Measurements from ENCODE around the gene BTBD19. TPM values are rescaled to one million over a fixed set of nuclear protein-coding genes. Genes with fewer than 3 reads are reported as not detected.
"Not testable (repeated sequence)": the region's sequence is repeated elsewhere in the genome, so short reads cannot be mapped to it uniquely, and the experiment has no call there.

The BTBD19 gene
- total and polyA plus RNA-seq, 2 donors (not counting 1 experiment from before 2014, with no cell fraction given), result 5.0 to 8.7 TPM

GRCh38 chr1:44811234-44811633 lies 2.9 kb downstream of the BTBD19 start:
- TF ChIP-seq EZH2 (IDR thresholded peaks at IDR 0.05; ENCODE audit: low read length, missing control alignments), result no peak
- TF ChIP-seq CTCF (conservative IDR thresholded peaks at IDR 0.05 in 1 of 2, IDR thresholded peaks at IDR 0.05 in 1 of 2; ENCODE audit: low read depth in 1 of 2, low read length in 2 of 2), result no peak
- peaks cover 57% of the 10 kb centered on the region for H3K4me1 ChIP-seq (ENCODE audit: control insufficient read depth, extremely low read depth, insufficient read depth, low read length)
- H3K9me3 ChIP-seq (ENCODE audit: control insufficient read depth, insufficient read depth, low read depth, low read length), result no peaks in the 10 kb centered on the region
- DNase-seq (ENCODE audit: low read depth in 2 of 2), result no peak
- H4K20me1 ChIP-seq (ENCODE audit: control insufficient read depth, extremely low read depth, insufficient read depth, low read length), result no peaks in the 10 kb centered on the region
- no peaks in the 10 kb centered on the region for H3K27me3 ChIP-seq (ENCODE audit: control insufficient read depth, insufficient read depth, low read length)
- H3K4me3 ChIP-seq (replicated peaks in 1 of 4; ENCODE audit: control extremely low read depth in 1 of 4, insufficient read depth in 1 of 4, low read depth in 3 of 4, low read length in 4 of 4), result peak overlapping the region in 2 of 4 experiments; percentile 6 to 14
- peaks cover 16% of the 10 kb centered on the region for H3K36me3 ChIP-seq (ENCODE audit: control insufficient read depth, insufficient read depth, low read length)
- H3K9ac ChIP-seq (ENCODE audit: insufficient read depth, low read length), result no peak overlapping the region
- H2AFZ ChIP-seq (ENCODE audit: low read length), result no peak overlapping the region
- H3K27ac ChIP-seq (ENCODE audit: insufficient read depth, low read length), result peak overlapping the region; percentile 82
- peak overlapping the region; percentile 61 for H3K4me2 ChIP-seq (ENCODE audit: extremely low read depth, insufficient read depth, low read length)
- H3K79me2 ChIP-seq (ENCODE audit: control insufficient read depth, insufficient read depth, low read length), result peaks cover 22% of the 10 kb centered on the region

- Histone ChIP-seq H3K36me3 (ENCODE audit: control insufficient read depth, insufficient read depth, low read length) (peaks cover 13% of the 10 kb centered on the region), H3K27ac (ENCODE audit: insufficient read depth, low read length) (no peak overlapping the region), H3K79me2 (ENCODE audit: control insufficient read depth, insufficient read depth, low read length) (peaks cover 22% of the 10 kb centered on the region), H2AFZ (ENCODE audit: low read length) (no peak overlapping the region), H4K20me1 (ENCODE audit: control insufficient read depth, extremely low read depth, insufficient read depth, low read length) (no peaks in the 10 kb centered on the region), H3K4me1 (ENCODE audit: control insufficient read depth, extremely low read depth, insufficient read depth, low read length) (peaks cover 45% of the 10 kb centered on the region), H3K4me3 (replicated peaks in 1 of 4; ENCODE audit: control extremely low read depth in 1 of 4, insufficient read depth in 1 of 4, low read depth in 3 of 4, low read length in 4 of 4) (no peak overlapping the region), H3K27me3 (ENCODE audit: control insufficient read depth, insufficient read depth, low read length) (no peaks in the 10 kb centered on the region), H3K9ac (ENCODE audit: insufficient read depth, low read length) (no peak overlapping the region), H3K4me2 (ENCODE audit: extremely low read depth, insufficient read depth, low read length) (no peak overlapping the region), H3K9me3 (ENCODE audit: control insufficient read depth, insufficient read depth, low read depth, low read length) (no peaks in the 10 kb centered on the region)
- TF ChIP-seq CTCF (conservative IDR thresholded peaks at IDR 0.05 in 1 of 2, IDR thresholded peaks at IDR 0.05 in 1 of 2; ENCODE audit: low read depth in 1 of 2, low read length in 2 of 2) (no peak), EZH2 (IDR thresholded peaks at IDR 0.05; ENCODE audit: low read length, missing control alignments) (no peak)
- DNase-seq (ENCODE audit: low read depth in 2 of 2), result no peak
Observed at GRCh38 chr1:44812822-44813543, 4.7 kb downstream of the BTBD19 start.

DNA sequence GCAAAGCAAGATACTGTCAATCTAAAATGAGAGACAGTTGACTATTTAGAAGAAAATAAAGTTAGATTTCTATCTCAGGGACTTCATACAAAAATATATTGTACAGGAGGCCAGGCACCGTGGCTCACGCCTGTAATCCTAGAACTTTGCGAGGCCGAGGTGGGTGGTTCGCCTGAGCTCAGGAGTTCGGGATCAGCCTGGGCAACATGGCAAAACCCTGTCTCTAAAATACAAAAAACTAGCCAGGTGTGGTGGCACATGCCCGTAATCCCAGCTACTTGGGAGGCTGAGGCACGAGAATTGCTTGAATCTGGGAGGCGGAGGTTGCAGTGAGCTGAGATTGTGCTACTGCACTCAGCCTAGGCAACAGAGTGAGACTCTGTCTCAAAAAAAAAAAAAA lies 7.6 kb downstream of the BTBD19 start:
- DNase-seq (ENCODE audit: low read depth in 2 of 2); H2AFZ ChIP-seq (ENCODE audit: low read length); H3K27ac ChIP-seq (ENCODE audit: insufficient read depth, low read length); H4K20me1 ChIP-seq (ENCODE audit: control insufficient read depth, extremely low read depth, insufficient read depth, low read length); H3K27me3 ChIP-seq (ENCODE audit: control insufficient read depth, insufficient read depth, low read length); H3K9ac ChIP-seq (ENCODE audit: insufficient read depth, low read length); H3K4me2 ChIP-seq (ENCODE audit: extremely low read depth, insufficient read depth, low read length); H3K9me3 ChIP-seq (ENCODE audit: control insufficient read depth, insufficient read depth, low read depth, low read length); H3K4me3 ChIP-seq (replicated peaks in 1 of 4; ENCODE audit: control extremely low read depth in 1 of 4, insufficient read depth in 1 of 4, low read depth in 3 of 4, low read length in 4 of 4); H3K36me3 ChIP-seq (ENCODE audit: control insufficient read depth, insufficient read depth, low read length); H3K79me2 ChIP-seq (ENCODE audit: control insufficient read depth, insufficient read depth, low read length): not testable (repeated sequence)
- peaks cover 19% of the 10 kb centered on the region for H3K4me1 ChIP-seq (ENCODE audit: control insufficient read depth, extremely low read depth, insufficient read depth, low read length)

Data from fibroblast of lung (primary cell).